HepG2 (cell line): ENCODE results near the gene OVOL2.

ENCODE experiments used
- MXI1 ChIP-seq: IDR thresholded peaks from 3 replicates; pipeline ENCODE4 v1.6.1; 2012; ENCODE audit warnings: low read depth, low read length, inconsistent platforms, borderline replicate concordance
- RAD21 ChIP-seq: fragments of 450-650 bp; formaldehyde crosslinking; IDR thresholded peaks from 2 replicates; pipeline ENCODE4 v1.5.0; 2020; ENCODE audit warnings: mild to moderate bottlenecking
- RERE ChIP-seq: IDR thresholded peaks from 2 replicates; pipeline ENCODE4 v1.6.1; 2016; ENCODE audit warnings: low read depth, missing genetic modification reagents, missing compliant biosample characterization
- SIN3B ChIP-seq: fragments of 150-350 bp; IDR thresholded peaks from 2 replicates; pipeline ENCODE4 v1.6.1; 2014; ENCODE audit warnings: low read length
- SYNCRIP ChIP-seq: fragments of 200-400 bp; formaldehyde crosslinking; IDR thresholded peaks from 2 replicates; pipeline ENCODE4 v1.6.1; 2018; ENCODE audit warnings: mild to moderate bottlenecking, low read depth, low read length; ENCODE audit not compliant: insufficient read depth
- TGIF2 ChIP-seq: IDR thresholded peaks from 2 replicates; pipeline ENCODE4 v1.6.1; 2016; ENCODE audit warnings: control low read depth, missing compliant biosample characterization
- USF2 ChIP-seq, 2 experiments: sonication (generic) in 1 of 2; formaldehyde crosslinking in 1 of 2; IDR thresholded peaks; 2 replicates each; pipeline versions ENCODE4 v1.5.1 to v1.6.1; 2011 to 2020; ENCODE audit warnings: borderline replicate concordance in 1 of 2, low read depth in 1 of 2, low read length in 1 of 2, mild to moderate bottlenecking in 1 of 2, missing genetic modification reagents in 1 of 2, moderate library complexity in 1 of 2
- ZFP1 ChIP-seq: IDR thresholded peaks from 2 replicates; pipeline ENCODE4 v1.6.1; 2016
- ZNF639 ChIP-seq: conservative IDR thresholded peaks from 2 replicates; pipeline ENCODE4 v1.6.1; 2018; ENCODE audit warnings: missing genetic modification reagents
- ZNF784 ChIP-seq: sonication (generic); formaldehyde crosslinking; IDR thresholded peaks from 2 replicates; pipeline ENCODE4 v1.5.1; 2020; ENCODE audit warnings: missing genetic modification reagents, mild to moderate bottlenecking, borderline replicate concordance

- no peak for TF ChIP-seq ZFP1 (CRISPR knock-in tag)
- TF ChIP-seq RAD21 (CRISPR knock-in tag) = no peak
- no peak for TF ChIP-seq MXI1
- no peak for TF ChIP-seq ZNF784 (CRISPR knock-in tag)
- TF ChIP-seq SIN3B = no peak
- no peak for TF ChIP-seq RERE (CRISPR knock-in tag)
- no peak for TF ChIP-seq USF2 (IDR thresholded peaks at IDR 0.05; ENCODE audit: low read depth, low read length)
- TF ChIP-seq USF2 (CRISPR knock-in tag; IDR thresholded peaks at IDR 0.05; ENCODE audit: borderline replicate concordance) = no peak
- no peak for TF ChIP-seq ZNF639 (CRISPR knock-in tag)
- TF ChIP-seq SYNCRIP = no peak
- TF ChIP-seq TGIF2 = no peak
These were observed 23.7 kb downstream of the OVOL2 start for GRCh38 chr20:18034039-18034438.
